NCI-H128 (cell line): ENCODE data around the gene LAMA5.

Experiments
- DNase-seq: peaks from one replicate; lab custom pipeline; 2025; ENCODE audit not compliant: unreplicated experiment; lab: John Stamatoyannopoulos, UW

Gene LAMA5

DNA sequence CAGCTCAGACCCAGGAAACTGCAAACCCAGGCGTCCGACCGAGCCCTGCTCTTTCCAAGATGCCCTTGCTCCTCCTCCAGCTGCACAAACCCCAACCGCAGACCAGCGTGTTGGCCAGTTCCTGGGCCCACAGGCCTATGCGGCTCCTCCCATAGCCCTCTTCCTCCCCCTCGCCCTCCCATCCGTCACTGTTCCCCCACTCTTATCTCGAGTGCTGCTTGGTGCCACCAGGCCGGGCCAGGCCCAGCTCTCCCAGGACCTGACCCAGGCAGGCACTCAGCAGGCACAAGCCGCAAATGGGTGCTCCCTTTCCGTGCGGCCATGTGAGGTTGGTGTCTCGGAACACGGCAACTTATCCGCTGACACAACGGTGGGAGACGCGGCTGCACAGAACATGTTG, 35.8 kb downstream of the LAMA5 start:
- no peak for DNase-seq

DNA sequence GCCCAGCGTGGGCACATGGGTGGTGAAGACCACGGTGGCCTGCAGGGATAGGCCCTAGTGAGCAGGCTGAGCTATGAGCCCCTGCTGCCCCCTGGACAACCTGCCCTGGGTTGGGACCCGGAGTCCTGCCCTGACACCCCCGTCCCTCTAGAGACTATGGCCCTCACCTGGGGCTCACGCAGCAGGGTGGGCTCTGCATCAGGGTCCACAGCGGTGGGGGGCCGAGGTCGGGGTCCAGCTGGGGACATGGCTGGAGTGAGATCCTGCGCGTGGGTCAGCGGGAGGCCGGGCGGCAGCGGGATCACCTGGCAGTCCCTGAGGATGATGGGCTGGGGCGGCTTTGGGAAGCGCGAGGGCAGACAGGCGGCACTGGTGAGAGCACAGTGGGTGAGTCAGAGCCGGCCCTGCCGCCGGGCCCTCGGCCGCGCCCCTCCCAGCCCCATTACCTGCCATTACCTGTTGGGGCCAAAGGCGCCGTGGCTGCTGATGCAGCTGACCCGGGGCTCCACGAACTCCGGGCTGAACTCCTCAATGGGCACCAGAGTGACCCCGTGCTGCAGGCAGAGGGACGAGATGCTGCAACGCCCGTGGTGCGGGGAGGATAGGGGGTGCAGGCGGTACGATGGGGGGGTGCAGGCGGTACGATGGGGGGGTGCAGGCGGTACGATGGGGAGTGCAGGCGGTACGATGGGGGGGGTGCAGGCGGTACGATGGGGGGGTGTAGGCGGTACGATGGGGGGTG, 36.4 kb downstream of the LAMA5 start:
- no peak for DNase-seq

DNA sequence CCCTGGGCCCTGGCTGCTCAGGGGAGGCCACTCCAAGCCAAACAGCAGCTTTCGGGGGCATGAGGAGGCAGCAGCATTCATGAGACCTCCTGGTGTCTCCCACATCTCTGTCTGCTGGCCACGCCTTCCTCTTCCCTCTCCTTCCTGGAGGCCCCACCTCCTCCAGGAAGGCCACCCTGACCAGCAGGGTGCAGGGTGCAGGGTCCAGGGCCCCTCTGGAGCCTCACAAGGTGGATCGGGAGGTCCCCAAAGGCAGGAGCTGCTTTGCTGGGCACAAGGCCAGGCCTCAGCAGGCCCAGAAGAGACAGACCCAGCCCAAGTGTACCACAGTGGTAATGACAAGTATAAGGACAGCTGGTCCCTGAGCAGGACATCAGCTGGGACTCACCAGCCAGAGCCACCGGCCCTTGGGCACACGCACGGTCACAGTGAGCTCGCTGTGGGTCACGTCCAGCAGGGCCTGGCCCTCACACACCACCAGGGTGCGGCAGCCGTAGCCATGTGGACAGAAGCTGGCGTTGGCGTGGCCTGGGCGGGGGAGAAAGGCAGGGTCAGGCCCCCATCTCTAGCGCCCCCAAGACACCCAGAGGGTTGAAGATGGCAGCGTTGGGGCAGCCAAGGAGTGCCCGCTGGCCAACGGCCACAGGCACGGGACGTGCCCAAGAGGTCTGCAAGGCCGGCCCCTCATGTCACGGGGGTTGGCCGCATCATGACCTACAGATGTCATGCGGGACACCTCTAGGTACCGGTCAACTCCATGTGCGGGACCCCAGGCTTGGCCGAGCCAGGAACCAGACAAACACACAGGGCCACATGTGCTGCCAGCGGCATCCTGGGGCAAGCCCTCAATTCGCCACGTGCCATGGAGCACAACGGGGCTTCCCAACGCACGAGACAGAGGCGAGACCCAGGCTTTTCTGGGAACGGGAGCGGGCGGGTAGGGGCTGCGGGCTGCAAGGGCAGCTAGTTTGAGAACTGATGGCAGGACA, 37.4 kb downstream of the LAMA5 start:
- DNase-seq, result no peak

DNA sequence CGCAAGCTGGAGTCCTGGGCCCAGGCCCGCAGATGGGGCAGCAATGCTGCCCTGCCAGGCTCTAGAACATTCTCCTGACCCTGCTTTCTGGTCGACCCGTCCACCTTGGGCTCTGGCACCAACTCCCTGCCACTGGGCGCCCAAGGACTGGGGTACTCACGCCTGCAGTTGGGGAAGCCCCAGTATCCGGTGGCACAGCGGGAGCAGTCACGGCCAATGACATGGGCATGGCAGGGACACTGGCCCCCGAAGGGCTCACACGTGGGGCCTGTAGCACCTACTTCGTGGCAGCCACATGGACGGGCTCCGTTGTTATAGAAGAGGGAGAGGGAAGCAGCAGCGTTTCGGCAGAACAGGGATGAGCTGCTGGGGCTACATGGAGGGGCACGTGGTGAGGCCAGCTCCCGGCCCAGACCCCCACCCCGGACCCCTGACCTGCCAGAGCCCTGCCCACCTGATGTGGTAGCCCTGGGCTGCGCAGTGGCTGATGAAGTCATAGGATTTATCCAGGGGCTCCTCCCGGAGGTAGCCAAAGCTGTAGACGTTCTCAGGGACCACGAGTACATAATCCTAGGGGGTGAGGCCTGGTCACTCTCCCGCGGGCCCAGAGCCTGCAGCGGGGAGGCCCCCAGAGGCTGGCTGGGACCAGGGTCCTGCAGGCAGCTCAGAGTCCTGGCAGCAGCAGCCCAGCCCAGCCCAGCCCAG, 38.3 kb downstream of the LAMA5 start:
- DNase-seq, result no peak

DNA sequence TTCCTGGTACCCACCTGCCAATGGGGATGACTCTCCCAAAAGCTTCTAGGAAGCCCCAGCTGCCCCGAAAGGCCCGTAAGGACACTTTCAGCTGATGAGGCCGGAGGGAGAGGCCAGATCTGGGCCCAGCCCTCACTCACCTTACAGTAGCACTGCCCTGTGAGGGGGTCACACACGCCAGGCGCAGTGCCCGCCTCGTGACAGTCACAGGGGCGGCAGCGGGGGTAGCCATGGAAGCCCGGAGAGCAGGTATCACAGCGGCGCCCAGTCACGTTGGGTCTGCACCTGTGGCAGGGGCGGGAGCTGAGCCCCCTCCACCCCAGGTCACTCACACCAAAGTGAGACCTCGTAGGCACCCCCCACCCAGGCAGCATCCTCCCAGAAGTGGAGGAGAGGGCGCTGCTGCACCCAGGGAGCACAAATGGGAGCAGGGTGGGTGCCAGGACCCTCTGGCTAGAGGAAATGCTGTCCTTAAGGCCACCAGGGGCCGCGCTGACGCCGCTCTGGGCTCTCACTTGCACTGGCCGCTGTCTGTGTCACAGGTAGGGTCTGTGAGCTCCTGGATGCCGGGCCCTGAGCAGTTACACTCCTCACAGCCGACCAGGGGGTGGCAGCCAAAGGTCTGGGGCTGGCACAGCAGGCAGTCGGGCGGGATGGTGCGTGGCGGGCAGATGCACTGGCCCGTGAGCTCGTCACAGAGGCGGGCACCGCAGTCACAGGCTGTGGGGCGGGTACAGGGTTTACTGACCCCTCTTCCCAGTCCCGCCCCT, 39.2 kb downstream of the LAMA5 start:
- no peak for DNase-seq

DNA sequence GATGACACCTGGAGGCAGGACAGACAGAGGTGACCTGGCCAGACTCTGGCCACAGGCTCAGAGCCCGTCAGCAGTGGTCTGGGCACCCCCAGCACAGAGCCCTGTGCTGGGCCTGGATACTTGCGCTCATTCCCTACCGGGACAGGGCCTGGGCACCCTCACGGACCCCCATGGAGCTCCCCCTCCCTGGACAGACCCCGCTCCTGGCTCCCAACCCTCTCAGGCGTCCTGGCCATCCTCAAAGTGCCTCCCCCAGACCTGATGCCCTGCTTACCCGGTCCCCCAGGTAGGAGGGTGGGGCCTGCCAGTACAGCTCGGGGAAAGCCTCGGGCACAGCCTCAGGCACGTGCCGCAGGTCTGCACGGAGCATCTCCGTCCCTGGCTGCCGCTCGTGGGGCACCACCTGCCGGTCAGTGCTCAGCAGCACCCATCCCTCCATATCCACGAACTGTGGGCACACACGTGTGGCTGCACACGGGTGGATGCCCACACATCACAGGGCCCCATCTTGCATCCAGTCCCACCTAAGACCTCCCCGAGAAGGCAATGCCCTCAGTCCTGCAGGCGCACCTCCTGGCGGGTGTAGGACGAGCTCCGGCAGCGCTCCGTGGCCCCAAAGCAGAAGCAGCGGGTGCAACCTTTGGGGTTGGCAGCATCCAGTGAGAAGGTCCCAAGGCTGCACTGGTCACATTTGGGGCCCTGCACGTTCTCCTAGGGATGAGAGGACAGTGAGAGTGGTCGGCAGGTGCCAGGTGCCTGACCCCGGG, 40.0 kb downstream of the LAMA5 start:
- DNase-seq, result no peak

DNA sequence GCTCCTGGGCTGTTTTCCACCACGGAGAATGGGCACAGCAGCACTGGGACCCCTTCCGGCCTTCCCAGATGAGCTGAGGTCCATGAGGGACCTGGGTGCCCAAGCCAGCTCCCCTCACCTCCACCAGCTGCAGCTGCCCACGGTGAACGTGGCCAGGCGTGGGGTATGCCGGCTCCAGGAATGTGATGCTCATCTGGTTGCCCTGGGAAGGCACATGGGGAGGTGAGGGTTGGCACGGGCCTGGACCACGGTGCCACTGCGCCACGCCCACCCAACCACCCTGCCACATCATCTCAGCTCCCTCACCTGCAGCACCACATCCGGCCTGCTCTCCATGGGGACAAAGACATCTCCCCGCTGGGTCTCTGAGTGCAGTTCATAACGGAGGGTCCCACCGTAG, 40.6 kb downstream of the LAMA5 start:
- DNase-seq, result no peak

DNA sequence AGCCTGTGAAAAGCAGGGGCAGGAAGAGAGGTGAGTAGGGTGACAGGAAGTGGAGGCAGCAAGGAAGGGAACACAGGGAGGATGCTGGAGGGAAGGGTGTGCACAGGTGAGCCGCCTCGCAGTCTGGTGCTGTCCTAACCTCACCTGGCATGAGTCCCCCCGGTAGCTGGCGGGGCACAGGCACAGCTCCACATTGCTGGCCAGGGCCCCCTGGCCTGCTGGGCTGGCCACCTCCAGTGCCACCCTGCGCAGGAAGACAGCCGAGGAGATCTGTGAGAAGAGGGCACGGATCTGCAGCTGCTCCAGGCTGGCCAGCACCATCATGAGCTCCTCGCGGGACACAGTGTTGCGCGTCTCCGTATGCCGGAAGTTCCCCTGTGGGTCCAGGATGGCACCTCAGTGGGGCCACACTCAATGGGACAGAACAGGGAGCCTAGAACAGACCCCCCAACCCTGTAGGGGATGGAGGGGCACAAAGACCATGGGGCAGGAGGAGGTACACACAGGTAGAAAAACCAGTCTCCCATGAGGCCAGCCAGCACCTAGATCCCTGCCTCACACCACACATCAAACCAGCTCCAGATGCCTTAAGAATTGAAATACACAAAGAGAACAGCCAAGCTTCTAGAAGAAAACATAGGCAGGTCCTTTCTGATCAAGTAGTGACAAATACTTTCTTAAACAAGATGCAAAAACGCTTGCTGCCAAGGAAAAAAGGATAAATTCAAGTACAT, 41.8 kb downstream of the LAMA5 start:
- no peak for DNase-seq

DNA sequence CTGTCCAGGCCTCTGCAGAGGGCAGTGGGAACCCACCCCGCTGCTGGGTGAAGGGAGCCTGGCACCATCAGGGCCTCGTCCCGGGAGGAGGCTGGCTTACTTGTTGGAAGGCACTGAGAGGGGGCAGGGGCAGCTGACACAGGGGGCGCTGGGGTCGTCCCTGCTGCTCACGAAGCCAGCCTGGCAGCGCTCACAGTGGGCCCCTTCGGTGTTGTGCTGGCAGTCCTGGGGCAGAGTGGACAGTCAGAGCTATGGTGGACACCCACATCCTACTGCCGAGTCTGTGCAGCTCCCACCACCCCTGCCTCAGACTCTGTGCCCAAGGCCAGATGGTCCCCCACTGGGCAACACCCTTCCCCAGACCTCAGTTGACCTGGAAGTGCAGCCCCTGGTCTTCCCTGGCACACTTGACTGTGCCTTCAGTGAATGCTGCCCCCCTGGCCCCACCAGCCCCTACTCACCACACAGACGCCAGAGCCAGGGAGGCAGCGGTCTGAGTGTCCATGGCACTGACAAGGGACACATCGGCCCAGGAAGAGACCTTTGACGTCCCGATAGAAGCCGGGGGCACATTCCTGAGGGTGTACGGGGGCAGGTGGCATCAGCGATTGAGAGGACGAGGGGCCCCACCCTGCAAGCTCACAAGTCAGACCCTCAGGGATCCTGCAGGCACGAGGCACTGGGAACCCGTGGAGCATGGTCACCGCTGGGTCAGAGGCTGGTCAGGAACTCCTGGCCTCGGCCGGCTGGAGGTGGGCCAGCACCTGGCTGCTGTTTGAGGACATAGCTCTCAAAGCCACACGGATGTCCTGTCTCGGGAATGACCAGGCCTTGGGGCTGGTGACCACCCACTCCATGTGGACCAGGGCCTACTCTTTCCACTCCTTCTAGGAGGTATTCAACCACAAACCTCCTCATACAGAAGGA, 42.9 kb downstream of the LAMA5 start:
- no peak for DNase-seq

DNA sequence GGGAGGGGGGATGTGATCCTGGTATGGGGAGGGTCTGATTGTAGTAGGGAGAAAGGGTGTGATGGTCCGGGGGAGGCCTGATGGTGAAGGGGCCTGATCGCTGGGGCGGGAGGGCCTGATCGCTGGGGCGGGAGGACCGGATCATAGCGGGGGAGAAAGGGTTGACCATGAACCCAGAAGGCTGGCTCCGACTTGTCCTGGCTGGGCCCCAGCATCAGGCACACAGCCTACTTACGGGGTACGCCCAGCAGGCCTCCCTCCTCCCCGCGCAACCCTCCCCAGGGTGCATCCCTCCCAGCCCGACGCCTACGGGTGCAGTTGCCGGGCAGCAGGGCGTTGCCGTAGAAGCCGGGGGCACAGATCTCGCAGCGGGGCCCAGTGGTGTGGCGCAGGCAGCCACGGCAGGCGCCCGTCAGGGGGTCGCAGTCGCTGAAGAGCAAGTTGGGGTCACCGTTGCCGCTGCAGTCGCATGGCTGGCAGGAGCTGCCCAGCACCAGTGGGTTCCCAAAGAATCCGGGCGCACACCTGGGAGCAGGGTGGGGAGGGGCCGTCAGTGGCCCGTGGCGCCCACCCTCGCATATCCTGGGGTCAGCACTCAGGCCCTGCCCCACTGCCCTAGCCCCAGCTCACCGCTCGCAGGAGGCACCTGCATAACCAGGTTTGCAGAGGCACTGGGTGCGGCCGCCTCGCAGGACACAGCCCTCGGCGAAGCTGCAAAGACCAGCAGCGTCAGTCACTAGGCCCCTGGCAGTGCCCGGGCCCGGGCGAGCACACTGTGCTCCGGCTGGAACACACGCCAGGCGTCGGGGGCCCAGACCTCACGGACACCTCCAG, 43.7 kb downstream of the LAMA5 start:
- no peak for DNase-seq

DNA sequence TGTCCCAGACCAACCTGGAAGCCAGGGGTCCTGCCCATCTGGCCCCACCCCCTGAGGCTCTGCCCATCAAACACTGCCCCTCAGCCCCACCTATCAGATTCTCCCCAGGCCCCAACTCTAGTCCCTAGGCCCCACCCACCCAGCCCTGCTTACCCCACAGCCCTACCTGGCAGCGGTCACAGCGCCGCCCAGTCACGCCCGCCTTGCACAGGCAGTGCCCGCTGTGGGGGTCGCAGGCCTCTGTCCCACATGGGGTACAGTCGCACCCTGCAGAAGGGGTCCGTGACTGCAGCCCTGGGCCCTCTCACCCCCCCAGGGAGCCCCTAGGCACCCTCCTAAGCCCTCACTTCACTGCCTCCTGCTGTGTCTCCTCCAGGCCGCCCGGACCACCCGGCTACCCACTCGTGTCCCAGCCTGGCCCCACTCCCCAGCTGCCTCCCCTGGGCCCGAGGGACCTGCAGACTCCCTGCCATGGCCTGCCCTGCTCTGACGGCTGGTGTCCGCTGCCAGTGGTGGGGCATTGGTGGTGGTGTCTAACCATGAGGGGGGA, 44.5 kb downstream of the LAMA5 start:
- DNase-seq, result no peak

DNA sequence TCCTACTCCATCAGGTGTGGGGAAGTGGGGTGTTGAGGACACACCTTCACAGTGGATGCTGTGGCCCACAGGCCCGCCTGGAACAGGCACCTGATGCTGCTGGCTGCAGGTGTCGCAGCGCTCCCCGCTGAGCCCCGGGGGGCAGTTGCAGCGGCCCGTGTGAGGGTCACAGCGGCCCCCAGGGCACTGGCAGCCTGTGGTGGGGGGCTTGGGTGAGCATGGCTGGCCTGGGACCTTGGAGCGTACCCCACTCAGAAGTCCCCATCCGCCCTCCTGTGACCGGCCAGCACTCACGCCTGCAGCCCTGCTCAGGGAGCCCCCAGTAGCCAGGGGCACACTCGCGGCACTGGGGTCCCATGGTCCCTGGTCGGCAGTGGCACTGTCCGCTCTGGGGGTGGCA, 45.1 kb downstream of the LAMA5 start:
- DNase-seq, result no peak

DNA sequence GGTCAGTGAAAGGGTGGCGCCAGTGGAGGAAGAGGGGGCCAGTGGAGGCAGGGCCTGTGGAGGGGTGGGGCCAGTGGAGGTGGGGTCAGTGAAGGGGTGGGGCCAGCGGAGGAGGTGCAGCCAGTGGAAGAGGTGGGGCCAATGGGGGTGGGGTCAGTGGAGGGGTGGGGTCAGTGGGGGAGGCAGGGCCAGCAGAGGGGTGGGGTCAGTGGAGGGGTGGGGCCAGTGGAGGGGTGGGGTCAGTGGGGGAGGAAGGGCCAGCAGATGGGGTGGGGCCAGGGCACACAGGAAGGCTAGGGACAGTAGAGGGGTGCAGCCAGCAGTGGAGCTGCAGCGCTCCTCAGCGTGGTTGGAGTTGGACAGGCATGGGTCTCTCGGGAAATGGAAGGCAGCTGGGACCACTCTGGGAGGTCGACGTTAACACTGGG, 45.6 kb downstream of the LAMA5 start:
- DNase-seq, result no peak

DNA sequence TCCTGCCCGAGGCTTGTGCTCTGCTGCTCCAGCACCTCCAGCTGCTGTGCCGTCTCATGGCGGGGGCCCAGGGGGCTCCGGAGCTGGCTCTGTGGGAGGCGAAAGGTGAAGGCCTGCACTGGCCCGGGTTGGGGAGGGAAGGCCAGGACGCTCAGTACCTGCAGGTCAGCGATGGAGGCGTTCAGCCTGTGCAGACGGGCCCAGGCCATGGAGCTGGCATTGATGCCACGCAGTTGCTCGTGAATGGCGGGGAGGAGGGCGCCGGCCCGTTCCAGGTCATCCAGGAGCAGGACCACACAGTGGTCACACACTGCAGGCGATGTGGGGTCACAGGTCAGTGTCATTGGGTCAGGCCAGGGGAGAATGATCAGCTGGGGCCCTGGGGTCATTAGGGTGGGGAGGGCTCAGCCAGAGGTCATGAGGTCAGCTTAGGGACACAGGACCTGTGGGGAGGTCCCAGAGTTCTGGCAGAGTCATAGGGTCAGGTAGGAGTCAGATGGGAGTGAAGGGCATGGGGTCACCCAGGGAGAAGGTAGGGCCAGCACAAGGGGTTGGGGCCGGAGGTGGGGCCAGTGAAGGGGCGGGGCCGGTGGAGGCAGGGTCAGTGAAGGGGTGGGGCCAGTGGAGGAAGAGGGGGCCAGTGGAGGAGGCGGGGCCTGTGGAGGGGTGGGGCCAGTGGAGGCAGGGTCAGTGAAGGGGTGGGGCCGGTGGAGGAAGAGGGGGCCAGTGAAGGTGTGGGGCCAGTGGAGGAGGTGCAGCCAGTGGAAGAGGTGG, 46.3 kb downstream of the LAMA5 start:
- DNase-seq, result no peak

DNA sequence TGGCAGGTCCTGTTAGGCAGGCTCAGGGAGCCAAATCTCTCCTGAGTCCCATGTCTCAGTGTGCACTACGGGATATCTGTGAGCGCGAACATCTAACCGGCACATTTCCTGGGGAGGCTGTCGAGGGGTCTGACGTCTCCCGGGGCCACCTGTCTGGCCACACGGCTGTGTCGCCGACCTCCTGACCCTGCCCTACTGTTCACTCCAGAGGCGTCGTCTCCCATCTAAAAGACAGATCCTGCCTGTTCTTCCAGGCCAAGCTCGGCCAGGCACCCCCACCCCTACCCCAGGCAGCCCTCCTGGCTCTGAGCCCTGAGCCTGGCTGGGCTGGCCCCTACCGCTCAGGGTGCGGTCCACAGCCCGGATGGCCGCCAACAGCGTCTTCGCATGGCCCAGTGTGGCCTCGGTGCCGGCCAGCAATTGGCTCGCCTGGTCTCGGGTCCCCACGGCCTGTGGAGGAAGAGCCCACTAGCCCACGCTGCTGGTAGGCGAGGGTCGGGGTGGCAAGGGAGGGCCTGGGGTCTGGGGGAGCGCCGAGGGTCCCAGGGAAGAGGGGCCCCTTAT, 47.7 kb downstream of the LAMA5 start:
- DNase-seq, result no peak
